GM19240 (cell line): Measurements from ENCODE around the gene MRPS2.
"Not testable (repeated sequence)": the region's sequence is repeated elsewhere in the genome, so short reads cannot be mapped to it uniquely, and the experiment has no call there.

ENCODE experiments used
- DNase-seq: peaks from one replicate; pipeline ENCODE4 v3.0.0; 2011; ENCODE audit warnings: low spot score; ENCODE audit not compliant: insufficient read length

Gene MRPS2

DNA sequence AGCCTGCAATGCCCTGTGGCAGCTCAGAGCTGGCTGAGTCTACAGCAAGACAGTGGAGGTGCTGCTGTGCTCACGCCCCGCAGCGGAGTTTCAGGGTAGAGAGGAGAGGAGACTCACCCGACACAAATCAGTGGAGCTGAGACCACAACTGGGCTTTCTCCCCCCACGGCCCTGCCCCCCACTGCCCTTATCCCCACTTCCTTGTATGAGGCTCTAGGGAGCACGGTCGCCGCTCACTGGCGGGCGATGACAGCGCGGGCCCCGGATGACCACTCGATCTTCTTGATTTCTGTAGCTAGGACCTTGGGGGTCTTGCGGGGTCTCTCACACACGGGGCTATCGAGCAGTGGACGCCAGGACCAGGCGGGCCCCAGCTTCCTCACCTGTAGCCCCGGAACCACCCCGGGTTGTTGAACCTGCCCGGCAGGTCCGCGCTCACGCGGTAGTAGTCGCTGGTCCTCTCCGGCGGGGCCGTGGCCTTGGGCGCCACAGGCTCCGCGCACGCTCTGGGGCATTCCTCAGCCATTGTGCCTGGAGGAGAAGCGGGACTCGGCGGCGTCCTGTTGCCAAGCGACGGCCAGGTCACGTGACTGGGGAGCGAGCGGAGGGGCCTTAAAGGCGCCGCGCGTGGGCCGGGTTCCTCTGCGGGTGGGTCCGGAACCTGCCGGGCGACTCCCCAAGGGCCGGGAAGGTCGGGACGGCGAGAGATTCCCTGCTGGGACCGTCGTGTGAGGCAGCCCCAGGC, 984 bp upstream of the MRPS2 start:
- peak; percentile 58 for DNase-seq

DNA sequence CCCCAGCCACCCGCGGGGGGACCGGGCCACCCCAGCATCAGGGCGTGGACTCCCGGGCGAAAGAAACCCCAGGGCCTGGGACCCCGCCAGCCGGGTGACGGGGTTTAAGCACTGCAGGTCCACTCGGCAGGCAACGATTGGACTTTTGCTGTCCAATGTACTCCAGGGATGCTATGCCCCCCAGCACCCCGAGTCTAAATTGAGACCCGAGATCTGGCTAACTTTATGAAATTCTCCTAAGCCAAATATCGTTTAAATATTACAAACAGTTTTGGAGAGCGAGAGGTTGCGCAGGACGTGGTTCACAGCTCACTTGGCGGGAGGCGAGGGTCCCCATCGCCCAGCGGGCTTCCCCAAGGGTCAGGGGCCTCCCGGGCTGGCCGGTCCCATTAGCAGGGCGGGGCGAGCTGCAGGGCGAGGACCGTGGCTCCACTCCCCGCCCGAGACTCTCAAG, 384 bp upstream of the MRPS2 start:
- no peak for DNase-seq

DNA sequence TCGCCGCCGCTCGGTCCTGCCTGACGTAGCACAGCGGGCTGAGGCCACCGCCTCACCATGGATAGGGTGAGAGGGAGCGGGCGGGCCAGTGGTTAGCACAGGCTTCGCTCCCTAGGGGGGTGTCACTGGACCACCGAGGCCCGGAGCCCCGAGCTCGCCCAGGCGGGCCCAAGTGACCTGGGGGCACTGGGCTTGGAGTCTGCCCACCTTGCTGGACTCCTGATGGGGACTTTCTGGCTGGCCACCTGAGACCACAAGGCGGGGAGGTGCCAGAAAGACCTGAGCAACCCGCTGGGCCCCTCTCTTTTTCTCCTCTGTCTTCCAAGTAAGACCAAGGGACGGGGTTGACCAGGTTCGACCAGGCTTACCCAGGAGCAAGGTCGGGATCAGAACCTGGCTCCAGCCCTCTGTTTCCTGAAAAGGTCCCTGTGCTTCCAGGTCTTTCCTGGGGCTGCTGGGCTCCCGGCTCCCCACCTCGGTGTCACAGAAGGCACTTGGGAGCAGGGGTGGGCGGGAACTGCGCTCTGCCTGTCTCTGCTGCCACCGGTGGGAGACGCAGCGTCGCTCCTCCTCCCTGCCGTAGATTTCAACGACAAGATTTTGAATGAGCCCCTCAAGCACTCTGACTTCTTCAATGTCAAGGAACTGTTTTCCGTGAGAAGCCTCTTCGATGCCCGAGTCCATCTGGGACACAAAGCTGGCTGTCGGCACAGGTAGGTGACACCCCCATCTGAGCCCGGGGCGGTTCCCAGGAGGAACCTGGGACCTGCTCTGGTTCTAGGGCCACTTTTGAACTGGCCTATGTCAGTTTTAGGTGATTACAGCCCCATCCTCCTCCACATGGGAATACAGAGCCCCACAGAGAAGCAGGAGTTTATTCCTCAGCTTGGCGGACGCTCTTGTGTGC, 1.0 kb downstream of the MRPS2 start:
- DNase-seq: peak; percentile 58

DNA sequence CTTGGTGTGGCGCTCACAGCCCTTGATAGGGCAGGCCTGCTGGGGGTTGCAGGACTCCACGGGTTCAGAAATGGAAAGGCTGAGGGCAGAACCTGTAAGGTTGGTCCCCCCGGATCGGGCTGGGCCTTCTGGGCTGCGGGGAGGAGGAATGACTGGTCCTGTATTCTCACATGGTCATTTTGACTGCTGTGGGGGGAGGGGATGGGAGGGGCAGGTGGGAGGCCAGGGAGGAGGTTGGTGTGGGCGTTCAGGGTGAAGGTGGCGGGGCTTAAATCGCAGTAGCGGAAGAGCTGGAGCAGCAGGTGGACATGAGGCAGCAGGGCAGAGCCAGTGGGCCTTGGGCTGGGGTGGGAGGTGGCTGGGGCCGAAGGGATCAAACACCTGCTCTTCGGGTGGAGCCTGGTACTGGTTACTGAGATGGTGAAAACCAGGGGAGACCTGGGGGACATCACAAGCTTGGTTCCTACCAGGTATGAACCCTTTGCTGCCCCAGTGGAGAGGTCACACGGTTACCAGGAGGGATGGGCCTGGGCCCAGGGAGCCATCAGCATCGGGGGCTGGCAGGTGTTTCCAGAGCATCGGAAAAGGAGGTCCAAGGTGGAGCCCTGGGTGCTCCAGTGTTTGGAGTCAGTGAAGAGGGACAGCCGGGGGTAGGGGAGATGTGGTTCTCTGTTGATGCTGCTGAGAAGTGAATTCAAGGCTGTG, 1.8 kb downstream of the MRPS2 start:
- DNase-seq: no peak

DNA sequence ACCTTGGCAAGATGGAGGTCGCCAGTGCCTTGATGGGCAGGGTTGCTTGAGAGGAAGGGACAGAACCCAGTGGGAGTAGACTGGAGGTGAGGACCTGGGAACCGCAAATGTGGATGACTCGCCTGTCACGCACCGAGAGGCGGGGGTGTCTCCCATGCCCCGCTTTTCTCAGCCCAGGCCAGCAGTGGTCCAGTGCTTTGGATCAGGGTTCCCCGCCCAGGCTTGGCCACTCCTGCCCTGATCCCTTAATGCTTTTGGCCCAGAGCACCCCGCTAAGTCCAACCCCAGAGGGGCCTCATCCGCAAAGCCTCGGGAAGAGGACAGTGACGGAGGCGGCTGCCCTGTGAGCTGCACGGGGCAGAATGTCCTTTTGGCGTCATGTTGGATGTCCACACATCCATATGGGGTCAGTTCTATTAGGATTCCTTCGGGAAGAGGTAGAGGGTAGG, 2.4 kb downstream of the MRPS2 start:
- no peak for DNase-seq

DNA sequence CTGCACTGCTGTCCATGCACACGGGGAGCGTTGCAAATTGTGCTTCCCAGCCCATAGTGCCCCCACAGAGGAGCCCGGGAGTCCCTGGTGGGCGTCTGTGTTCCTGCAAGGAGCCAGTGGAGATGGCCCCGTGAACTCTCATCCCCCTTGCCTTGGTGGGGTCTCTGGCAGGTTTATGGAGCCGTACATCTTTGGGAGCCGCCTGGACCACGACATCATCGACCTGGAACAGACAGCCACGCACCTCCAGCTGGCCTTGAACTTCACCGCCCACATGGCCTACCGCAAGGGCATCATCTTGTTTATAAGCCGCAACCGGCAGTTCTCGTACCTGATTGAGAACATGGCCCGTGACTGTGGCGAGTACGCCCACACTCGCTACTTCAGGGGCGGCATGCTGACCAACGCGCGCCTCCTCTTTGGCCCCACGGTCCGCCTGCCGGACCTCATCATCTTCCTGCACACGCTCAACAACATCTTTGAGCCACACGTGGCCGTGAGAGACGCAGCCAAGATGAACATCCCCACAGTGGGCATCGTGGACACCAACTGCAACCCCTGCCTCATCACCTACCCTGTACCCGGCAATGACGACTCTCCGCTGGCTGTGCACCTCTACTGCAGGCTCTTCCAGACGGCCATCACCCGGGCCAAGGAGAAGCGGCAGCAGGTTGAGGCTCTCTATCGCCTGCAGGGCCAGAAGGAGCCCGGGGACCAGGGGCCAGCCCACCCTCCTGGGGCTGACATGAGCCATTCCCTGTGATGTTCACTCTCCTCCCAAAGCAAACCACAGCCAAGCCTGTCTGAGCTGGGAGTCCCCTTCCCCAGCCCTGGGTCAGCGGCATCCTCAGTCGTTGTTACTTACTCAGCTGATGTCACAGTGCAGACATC, 3.1 kb downstream of the MRPS2 start:
- no peak for DNase-seq

DNA sequence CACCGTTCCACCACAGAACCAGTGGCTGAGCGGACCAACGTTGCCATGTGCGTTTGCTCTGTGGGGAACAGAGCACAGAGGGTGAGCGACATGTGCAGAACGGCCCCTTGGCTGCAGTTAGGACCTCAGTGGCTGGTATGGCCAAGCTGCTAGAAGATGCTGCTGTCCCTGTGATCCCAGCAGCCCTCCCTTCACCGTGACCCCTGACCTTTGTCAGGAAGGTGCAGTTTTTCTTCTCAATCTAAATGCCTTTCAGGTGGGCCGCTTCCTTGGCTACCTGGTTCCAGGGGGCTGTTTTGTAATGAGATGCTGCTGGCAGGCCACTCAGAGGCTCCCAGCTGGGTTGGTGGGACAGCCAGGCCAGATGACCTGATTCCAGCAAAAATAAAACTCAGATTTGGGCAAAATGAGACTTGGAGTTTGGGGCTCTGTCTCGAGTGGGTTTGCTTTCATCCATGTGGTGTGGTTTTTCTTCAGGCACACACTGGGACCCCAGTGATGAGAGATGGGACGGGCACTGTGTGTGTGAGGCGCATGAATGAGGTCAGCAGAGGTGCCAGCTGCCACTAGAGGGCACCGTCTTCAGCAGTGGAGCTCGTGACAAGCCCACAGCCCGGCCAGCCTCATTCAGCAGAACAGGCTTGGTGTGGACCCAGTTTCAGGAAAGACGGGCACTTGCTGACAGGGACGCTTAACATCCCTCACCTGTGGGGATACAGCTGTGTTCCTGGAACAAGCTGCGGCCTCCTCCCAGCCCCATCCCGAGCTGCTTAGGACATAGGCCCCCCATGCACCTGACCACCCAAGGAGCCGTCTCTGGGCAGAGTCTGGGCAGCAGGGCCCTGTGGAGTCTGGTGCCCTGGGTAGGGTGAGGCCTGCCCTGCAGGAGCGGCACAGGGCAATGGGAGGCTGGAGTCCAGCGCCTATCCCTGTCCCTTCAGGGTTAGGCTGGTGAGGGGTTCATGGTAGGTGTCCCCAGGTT, 4.1 kb downstream of the MRPS2 start:
- DNase-seq: no peak

DNA sequence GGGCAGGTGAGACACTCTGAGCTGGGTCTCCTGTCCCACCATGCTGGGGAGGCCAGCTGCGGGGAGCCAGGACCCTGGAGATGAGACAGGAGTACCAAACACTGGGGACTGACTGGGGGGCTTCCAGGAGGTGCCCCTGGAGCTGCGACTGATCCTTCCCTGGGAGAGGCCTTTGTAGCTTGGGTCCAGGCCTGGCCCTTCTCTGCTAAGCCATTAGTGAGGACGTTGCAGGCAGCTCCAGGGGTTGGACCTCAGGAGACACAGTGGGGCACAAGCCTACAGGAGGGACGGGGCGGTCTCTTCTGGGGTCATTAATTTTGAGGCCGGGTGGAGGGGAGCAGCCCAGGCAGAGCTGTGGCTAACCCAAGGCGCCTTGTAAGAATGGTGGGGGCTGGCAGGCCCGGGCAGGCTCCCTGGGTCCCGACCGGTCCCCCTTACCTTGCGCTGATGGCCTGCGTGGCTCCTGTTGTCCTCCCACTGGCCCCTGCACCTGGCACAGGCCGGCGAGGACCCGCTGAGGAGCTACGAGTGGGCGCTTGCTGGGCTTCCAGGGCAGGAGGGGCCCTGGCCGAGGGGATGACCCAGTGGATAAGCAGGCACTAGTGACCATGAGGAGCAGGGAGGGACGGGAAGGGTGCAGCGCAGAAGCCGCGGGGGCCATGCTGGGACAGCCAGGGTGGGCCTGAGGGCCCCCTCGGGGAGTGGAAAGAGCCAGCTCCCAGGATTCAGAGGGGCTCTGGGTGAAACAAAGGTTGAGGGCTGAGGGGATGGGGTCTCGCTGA, 5.1 kb downstream of the MRPS2 start:
- DNase-seq: no peak

DNA sequence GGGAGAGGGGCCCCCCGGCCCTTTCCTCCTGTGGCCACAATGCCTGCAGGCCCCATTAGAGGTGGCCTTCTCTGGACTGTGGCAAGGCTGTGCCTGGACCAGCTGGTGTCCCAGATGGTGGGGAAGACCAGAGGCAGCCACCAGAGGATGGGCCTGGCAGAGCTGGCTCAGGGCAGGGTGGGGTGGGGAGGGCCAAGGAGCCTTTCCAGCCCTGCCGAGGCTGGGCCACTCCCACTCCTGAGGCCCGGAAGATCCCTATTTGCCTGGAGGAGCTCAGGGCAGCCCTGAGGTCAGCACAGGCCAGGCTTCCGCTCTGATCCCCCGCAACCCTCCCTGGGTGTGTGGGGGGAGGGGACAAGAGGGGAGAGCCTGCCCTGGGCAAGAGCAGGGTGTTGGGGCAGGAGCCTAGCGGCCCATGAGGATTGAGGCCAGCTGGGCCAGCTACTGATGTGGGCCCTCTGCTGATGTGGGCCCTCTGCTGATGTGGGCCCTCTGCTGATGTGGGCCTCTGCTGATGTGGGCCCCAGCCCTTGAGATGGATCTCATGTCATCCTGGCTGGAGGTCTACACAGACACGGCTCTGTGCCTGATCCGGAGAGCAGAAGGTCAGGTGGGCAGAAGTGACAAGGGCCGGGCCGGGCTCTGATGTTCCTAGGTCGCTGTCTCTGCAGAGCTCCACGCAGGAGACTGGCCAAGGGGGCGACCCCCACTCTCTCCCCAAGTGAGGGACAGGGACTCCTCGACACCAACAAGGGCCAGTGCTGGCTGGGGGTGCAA, 6.0 kb downstream of the MRPS2 start:
- DNase-seq: no peak

DNA sequence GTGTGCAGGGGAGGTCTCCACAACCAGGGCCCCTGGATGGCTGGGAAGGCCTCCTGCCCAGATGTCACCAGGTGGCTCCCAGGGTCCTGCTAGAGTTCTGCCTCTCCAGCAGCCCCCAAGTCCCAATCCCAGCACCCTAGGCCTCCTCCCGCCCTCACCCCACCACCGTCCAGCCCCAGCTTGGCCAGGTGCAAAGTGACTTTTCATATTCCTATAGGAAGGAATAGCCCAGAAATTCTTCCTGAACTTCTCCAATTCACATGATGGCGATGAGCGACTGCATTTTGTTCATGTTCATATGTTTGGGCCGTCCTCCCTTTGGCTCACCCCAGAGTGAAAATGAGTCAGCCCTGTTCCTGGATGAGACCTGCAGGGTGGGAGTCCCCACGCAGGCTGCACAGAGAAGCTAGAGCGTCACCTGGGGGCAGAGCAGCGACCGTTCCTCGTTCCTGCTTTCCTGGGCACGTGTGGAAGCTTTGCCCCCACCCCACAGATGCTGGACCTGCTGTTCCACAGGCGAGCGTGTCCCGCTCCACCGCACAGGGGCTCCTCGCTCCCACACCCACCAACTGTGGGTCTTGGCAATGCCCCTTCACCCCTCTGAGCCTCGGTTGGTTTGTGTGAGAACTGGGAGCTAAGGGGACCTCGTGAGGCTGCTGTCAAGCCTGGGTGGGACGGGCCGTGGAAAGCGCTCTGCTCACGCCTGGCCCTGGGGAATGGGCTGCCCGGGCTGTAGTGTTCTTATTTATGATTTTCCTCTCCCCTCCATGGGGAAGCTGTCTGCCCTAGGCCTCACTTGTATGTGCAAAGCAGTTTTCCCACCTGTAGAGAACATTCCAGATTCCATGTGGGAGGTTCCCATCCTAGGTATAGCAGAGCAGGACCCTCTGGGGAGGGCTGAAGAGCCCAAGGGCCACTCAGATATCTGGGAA, 6.9 kb downstream of the MRPS2 start:
- no peak for DNase-seq

DNA sequence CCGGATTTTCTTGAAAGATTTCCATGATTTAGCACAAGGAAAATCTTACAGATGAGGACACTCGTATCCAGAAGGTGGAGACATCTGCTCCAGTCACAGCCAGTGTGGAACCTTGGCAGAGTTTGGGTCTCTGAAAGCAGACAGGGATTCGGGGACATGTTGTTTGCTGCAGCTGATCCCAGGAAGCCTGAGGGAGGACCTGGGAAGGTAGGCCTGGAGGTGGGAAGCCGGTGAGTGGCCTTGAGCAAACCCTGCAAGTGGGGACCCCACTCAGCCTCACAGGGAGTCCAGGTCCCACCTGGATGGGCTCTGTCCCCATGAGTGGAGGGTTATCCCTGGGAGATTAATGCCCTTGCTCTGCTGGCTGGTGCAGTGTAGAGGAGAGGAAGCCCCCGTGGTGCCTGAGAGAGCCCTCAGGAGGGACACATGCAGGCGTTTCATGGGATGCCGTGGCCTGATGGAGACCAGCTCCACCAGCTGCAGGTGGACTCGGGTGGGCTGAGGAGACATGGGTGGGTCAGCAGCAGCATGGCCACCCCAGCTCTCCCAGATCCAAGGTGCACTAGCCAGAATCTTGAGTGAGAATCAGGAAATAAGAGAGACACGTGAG, 7.8 kb downstream of the MRPS2 start:
- DNase-seq: no peak

DNA sequence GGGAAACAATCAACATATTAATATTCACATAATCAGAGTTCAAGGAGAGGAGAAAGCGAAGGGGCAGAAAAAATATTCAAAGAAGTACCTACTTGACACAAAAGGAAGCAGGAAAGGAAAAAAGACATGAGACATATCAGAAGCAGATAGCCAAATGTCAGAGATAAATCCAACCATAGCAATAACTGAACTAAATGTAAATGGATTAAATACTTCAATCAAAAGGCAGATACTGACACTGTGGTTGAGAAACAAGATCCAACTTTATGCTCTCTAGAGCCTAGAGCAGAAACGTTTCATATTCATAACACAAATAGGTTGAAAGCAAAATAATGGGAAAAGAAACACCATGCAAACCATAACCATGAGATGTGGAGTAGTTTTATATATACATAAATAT, 9.0 kb downstream of the MRPS2 start:
- no peak for DNase-seq

DNA sequence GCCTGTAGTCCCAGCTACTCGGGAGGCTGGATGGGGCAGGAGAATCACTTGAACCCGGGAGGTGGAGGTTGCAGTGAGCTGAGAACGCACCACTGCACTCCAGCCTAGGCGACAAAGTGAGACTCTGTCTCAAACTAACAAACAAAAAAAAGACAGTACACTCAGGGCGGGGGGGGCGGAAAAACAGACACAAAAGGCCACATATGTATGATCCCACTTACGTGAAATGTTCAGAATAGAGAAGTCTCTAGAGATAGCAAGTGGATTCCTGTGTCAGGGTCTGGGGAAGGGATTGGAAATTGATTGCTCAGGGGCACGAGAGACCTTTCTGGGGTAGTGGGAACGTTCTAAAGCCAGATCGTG, 11.7 kb downstream of the MRPS2 start:
- DNase-seq: no peak

DNA sequence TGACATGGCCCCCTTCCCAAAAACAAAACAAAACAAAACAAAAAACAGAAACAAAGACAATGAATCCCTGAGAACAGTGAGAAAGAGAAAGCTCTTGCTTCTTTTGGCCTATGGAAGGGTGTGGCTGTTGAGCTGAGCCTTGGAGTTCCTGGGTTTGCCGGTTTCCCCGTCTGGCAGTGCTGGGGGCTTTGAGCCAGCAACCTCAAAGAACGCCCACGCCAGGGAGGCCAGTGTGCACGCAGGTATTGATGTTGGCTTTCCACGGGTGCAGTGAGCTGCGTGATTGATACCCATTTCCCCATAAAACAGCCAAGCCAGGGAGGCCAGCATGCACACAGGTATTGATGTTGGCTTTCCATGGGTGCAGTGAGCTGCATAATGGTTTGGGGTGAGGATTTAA, 12.4 kb downstream of the MRPS2 start:
- DNase-seq: no peak

DNA sequence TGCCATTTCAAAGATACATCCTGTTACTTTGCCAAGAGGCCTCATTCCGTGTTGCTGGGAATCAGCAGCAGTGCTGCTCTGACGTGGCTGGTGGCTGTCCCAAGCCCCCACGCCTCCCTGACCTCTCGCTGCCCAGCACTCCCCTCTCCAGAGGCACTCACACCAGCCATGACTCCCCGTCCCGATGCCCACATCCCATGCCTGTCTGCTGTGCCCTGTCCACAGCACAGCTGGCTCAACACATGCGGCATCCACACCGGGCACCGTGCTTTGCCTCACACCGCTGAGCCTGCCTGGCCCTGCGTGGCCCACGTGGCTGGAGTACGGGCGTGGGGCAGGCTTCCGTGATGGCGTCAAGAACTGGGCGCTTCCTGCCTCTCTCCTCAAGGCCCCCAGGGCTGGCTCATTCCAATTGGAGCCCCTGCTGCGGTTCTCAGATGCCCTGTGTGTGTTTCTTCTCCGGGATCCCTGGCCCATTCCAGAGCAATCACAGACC, 12.9 kb downstream of the MRPS2 start:
- no peak for DNase-seq

DNA sequence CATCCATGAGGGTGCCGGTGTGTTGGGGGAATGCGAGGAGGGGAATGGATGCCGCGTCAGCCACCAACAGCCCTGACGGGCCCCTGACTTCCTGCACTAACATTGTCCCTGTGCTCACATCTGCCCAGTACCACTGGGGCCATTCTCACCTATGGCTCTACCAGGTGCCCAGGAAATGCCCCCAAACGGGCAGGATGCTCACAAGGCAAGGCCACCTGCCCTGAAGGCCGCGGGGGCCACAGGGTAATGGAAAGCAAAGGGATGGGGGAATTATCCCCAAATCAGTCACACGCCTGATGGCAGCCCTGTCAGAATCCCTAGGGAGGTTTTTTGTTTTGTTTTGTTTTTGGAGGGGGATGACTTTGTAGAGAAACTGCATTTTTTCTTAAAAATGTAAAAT, 13.4 kb downstream of the MRPS2 start:
- DNase-seq: not testable (repeated sequence)
